ENCODE measurements around the gene ZFP30. TPM values are rescaled to one million over a fixed set of nuclear protein-coding genes. Genes with fewer than 3 reads are reported as not detected.

Gene ZFP30
- total and polyA plus RNA-seq, 2 experiments from 2014 or later = 2.1 to 6.3 TPM

GRCh38 chr19:37654629-37655300, 500 bp downstream of the ZFP30 start:
- TF ChIP-seq NANOG (IDR thresholded peaks at IDR 0.05; ENCODE audit: borderline replicate concordance) (no peak), POLR2AphosphoS5 (IDR thresholded peaks at IDR 0.05; ENCODE audit: low read depth) (0 out of 2 replicates have a peak, but pooled peaks have one; percentile 1), REST (IDR thresholded peaks at IDR 0.05; ENCODE audit: unreplicated experiment) (peak; percentile 41)
- H3K4me2 ChIP-seq = peak overlapping the region; percentile 95
- no peaks in the 10 kb centered on the region for H3K36me3 ChIP-seq (ENCODE audit: insufficient read depth)
- Mint-ChIP-seq H3K27me3 (ENCODE audit: insufficient read depth, low read depth, poor library complexity) (peaks cover 18% of the 10 kb centered on the region), H3K4me1 (peaks cover 17% of the 10 kb centered on the region), H3K9me3 (peaks cover 7% of the 10 kb centered on the region; the same call in 2 of the 3 replicates), H3K4me3 (peak overlapping the region; percentile 85), H3K27ac (no peak overlapping the region), H3K36me3 (ENCODE audit: low read depth) (no peaks in the 10 kb centered on the region; the same call in 1 of the 3 replicates)
- peak overlapping the region; percentile 97 for H2AFZ ChIP-seq
- H3K4me3 ChIP-seq = peak overlapping the region; percentile 88
- peaks cover 6% of the 10 kb centered on the region; the same call in 1 of the 2 replicates for H3F3A ChIP-seq (replicated peaks; ENCODE audit: low read depth)
- peaks cover 10% of the 10 kb centered on the region for H3K4me1 ChIP-seq (ENCODE audit: insufficient read depth)
- no peaks in the 10 kb centered on the region for H3K9me2 ChIP-seq (ENCODE audit: insufficient read depth)
- H3K27ac ChIP-seq (ENCODE audit: low read depth) = no peak overlapping the region
- peaks cover 40% of the 10 kb centered on the region for H3K27me3 ChIP-seq (ENCODE audit: insufficient read depth)
- peaks cover 5% of the 10 kb centered on the region for H4K20me1 ChIP-seq (replicated peaks; ENCODE audit: insufficient read depth)
- peak; percentile 58 for DNase-seq (ENCODE audit: low spot score)
- H3K79me2 ChIP-seq (replicated peaks; ENCODE audit: insufficient read depth) = peaks cover 24% of the 10 kb centered on the region
- ATAC-seq = peak; percentile 46

GRCh38 chr19:37654118-37654517, 1.1 kb downstream of the ZFP30 start:
- peaks cover 10% of the 10 kb centered on the region for H3K4me1 ChIP-seq (ENCODE audit: insufficient read depth)
- DNase-seq (ENCODE audit: low spot score) (no peak), ATAC-seq (no peak)
- 0 out of 2 replicates have a peak overlapping the region, but pooled peaks have one; percentile 97 for H2AFZ ChIP-seq
- Mint-ChIP-seq H3K27me3 (ENCODE audit: insufficient read depth, low read depth, poor library complexity) (peaks cover 18% of the 10 kb centered on the region), H3K9me3 (peaks cover 4% of the 10 kb centered on the region; the same call in 2 of the 3 replicates), H3K4me3 (peak overlapping the region; percentile 85), H3K4me1 (peaks cover 17% of the 10 kb centered on the region), H3K36me3 (ENCODE audit: low read depth) (peaks cover 3% of the 10 kb centered on the region; the same call in 2 of the 3 replicates), H3K27ac (no peak overlapping the region)
- H3K4me3 ChIP-seq = peak overlapping the region; percentile 88
- H3K27me3 ChIP-seq (ENCODE audit: insufficient read depth) = peaks cover 40% of the 10 kb centered on the region
- peaks cover 5% of the 10 kb centered on the region for H4K20me1 ChIP-seq (replicated peaks; ENCODE audit: insufficient read depth)
- no peaks in the 10 kb centered on the region for H3K36me3 ChIP-seq (ENCODE audit: insufficient read depth)
- peak overlapping the region; percentile 95 for H3K4me2 ChIP-seq
- H3K79me2 ChIP-seq (replicated peaks; ENCODE audit: insufficient read depth) = peaks cover 24% of the 10 kb centered on the region
- peaks cover 6% of the 10 kb centered on the region; the same call in 1 of the 2 replicates for H3F3A ChIP-seq (replicated peaks; ENCODE audit: low read depth)
- H3K27ac ChIP-seq (ENCODE audit: low read depth) = no peak overlapping the region
- H3K9me2 ChIP-seq (ENCODE audit: insufficient read depth) = no peaks in the 10 kb centered on the region
- TF ChIP-seq REST (IDR thresholded peaks at IDR 0.05; ENCODE audit: unreplicated experiment) (no peak), EZH2 (IDR thresholded peaks at IDR 0.05; ENCODE audit: low read depth, unreplicated experiment) (no peak), JUNB (IDR thresholded peaks at IDR 0.05; ENCODE audit: unreplicated experiment) (no peak), POLR2AphosphoS5 (IDR thresholded peaks at IDR 0.05; ENCODE audit: low read depth) (no peak), ZNF462 (CRISPR knock-in tag; IDR thresholded peaks at IDR 0.05) (no peak), NANOG (IDR thresholded peaks at IDR 0.05; ENCODE audit: borderline replicate concordance) (no peak)
